H1 (cell line): Measurements from ENCODE around the gene ZSCAN21. TPM values are rescaled to one million over a fixed set of nuclear protein-coding genes. Genes with fewer than 3 reads are reported as not detected.

Experiments
- CTCF ChIA-PET: fragments of 300-600 bp; sonication (Branson Sonifier 250); formaldehyde crosslinking; loops from one replicate; lab custom pipeline; 2021; ENCODE audit not compliant: partially characterized antibody; lab: Charles Lee
- POLR2A ChIA-PET: fragments of 300-600 bp; sonication (Branson Sonifier 250); formaldehyde crosslinking; loops from one replicate; lab custom pipeline; 2021; ENCODE audit warnings: inconsistent platforms; ENCODE audit not compliant: partially characterized antibody; lab: Charles Lee
- DNase-seq, 2 experiments: peaks; one replicate each; pipeline versions ENCODE4 v3.0.0 to v3.0.0-alpha.2; 2010 to 2022; ENCODE audit warnings: low spot score in 2 of 2, low read depth in 1 of 2, mixed read lengths in 1 of 2
- FAIRE-seq: peaks from 2 replicates; lab custom pipeline; 2011; peaks lifted over from hg19 to GRCh38; lab: Jason Lieb, UNC
- H2AFZ ChIP-seq: 2 replicates; pipeline ENCODE4 v1.8.1; 2012; ENCODE audit warnings: low read length, inconsistent platforms
- H2AK5ac ChIP-seq: 2 replicates; pipeline ENCODE4 v1.6.1; 2013; ENCODE audit warnings: low read depth, low read length
- H2BK120ac ChIP-seq: replicated peaks from 2 replicates; pipeline ENCODE3; 2013; ENCODE audit warnings: low read depth, low read length, inconsistent platforms
- H2BK12ac ChIP-seq: 2 replicates; pipeline ENCODE4 v1.6.1; 2013; ENCODE audit warnings: low read depth, low read length
- H2BK15ac ChIP-seq: 2 replicates; pipeline ENCODE4 v1.6.1; 2013; ENCODE audit warnings: low read length
- H2BK20ac ChIP-seq: 2 replicates; pipeline ENCODE4 v1.6.1; 2013; ENCODE audit warnings: low read length
- H2BK5ac ChIP-seq: 2 replicates; pipeline ENCODE4 v1.6.1; 2013; ENCODE audit warnings: low read depth, low read length
- H3K14ac ChIP-seq: 2 replicates; pipeline ENCODE4 v1.6.1; 2013; ENCODE audit warnings: inconsistent platforms; ENCODE audit not compliant: insufficient read length
- H3K18ac ChIP-seq: 2 replicates; pipeline ENCODE4 v1.6.1; 2013; ENCODE audit warnings: low read length; ENCODE audit errors: extremely low read depth
- H3K23ac ChIP-seq: 2 replicates; pipeline ENCODE4 v1.6.1; 2013; ENCODE audit warnings: inconsistent platforms; ENCODE audit not compliant: insufficient read length
- H3K23me2 ChIP-seq: 2 replicates; pipeline ENCODE4 v1.6.1; 2013; ENCODE audit warnings: low read depth, low read length
- H3K27ac ChIP-seq: 2 replicates; pipeline ENCODE4 v1.6.1; 2011; ENCODE audit warnings: low read depth, low read length, inconsistent platforms
- H3K27me3 ChIP-seq, 4 experiments: replicated peaks in 1 of 4; 1 replicate in 1 of 4; 2 replicates in 3 of 4; pipeline versions ENCODE4 v1.6.1 to v1.8.1; 2011 to 2013; ENCODE audit warnings: low read length in 3 of 4, mild to moderate bottlenecking in 3 of 4, inconsistent platforms in 2 of 4, mixed read lengths in 2 of 4, moderate library complexity in 1 of 4; ENCODE audit not compliant: control insufficient read depth in 3 of 4, insufficient read depth in 3 of 4; ENCODE audit errors: extremely low read depth in 1 of 4
- H3K36me3 ChIP-seq, 4 experiments: 2 replicates each; pipeline versions ENCODE4 v1.6.1 to v1.8.1; 2011 to 2013; ENCODE audit warnings: mild to moderate bottlenecking in 4 of 4, low read length in 3 of 4, moderate library complexity in 2 of 4, control low read depth in 1 of 4, inconsistent platforms in 1 of 4; ENCODE audit not compliant: insufficient read depth in 4 of 4, control insufficient read depth in 2 of 4
- H3K4ac ChIP-seq: replicated peaks from 2 replicates; pipeline ENCODE3; 2013; ENCODE audit warnings: low read length, low read depth, mixed read lengths, inconsistent platforms; ENCODE audit not compliant: insufficient read length
- H3K4me1 ChIP-seq, 4 experiments: replicated peaks in 1 of 4; 1 replicate in 1 of 4; 2 replicates in 3 of 4; pipeline versions ENCODE4 v1.6.1 to v1.8.1; 2011 to 2013; ENCODE audit warnings: low read length in 3 of 4, inconsistent platforms in 2 of 4, mixed read lengths in 1 of 4; ENCODE audit not compliant: insufficient read depth in 4 of 4, control insufficient read depth in 3 of 4
- H3K4me2 ChIP-seq, 2 experiments: 2 replicates each; pipeline versions ENCODE4 v1.6.1 to v1.8.1; 2011 to 2013; ENCODE audit warnings: low read depth in 2 of 2, low read length in 2 of 2, control low read depth in 1 of 2, inconsistent platforms in 1 of 2, mild to moderate bottlenecking in 1 of 2; ENCODE audit not compliant: insufficient read depth in 1 of 2
- H3K4me3 ChIP-seq, 4 experiments: fragments of 200-600, 300-600 bp in 1 of 4; sonication (generic), shearing (Covaris generic), sonication (Bioruptor Twin) in 1 of 4; 2 replicates each; pipeline versions ENCODE4 v1.5.1 to v1.8.1; 2011 to 2016; ENCODE audit warnings: low read length in 4 of 4, low read depth in 3 of 4, control low read depth in 2 of 4, inconsistent platforms in 2 of 4, mild to moderate bottlenecking in 2 of 4, mixed read lengths in 1 of 4, moderate library complexity in 1 of 4; ENCODE audit not compliant: insufficient read depth in 2 of 4; ENCODE audit errors: extremely low read depth in 1 of 4
- H3K56ac ChIP-seq: replicated peaks from 2 replicates; pipeline ENCODE3; 2013; ENCODE audit warnings: low read depth, mild to moderate bottlenecking, mixed read lengths, low read length, inconsistent platforms; ENCODE audit not compliant: insufficient read length
- H3K79me1 ChIP-seq: 2 replicates; pipeline ENCODE4 v1.6.1; 2013; ENCODE audit warnings: low read depth, low read length, control low read depth
- H3K79me2 ChIP-seq, 2 experiments: 2 replicates each; pipeline versions ENCODE4 v1.6.1 to v1.8.1; 2012 to 2013; ENCODE audit warnings: low read length in 2 of 2, mild to moderate bottlenecking in 2 of 2, inconsistent platforms in 1 of 2; ENCODE audit not compliant: insufficient read depth in 2 of 2, control insufficient read depth in 1 of 2
- H3K9ac ChIP-seq, 4 experiments: replicated peaks in 1 of 4; 1 replicate in 1 of 4; 2 replicates in 3 of 4; pipeline versions ENCODE4 v1.6.1 to v1.8.1; 2011 to 2013; ENCODE audit warnings: low read depth in 3 of 4, low read length in 3 of 4, control low read depth in 2 of 4, mild to moderate bottlenecking in 2 of 4, moderate library complexity in 2 of 4, inconsistent platforms in 1 of 4; ENCODE audit errors: extremely low read depth in 1 of 4
- H3K9me3 ChIP-seq, 2 experiments: 2 replicates each; pipeline versions ENCODE4 v1.6.1 to v1.8.1; 2012 to 2013; ENCODE audit warnings: mild to moderate bottlenecking in 2 of 2, moderate library complexity in 2 of 2, control low read depth in 1 of 2, inconsistent platforms in 1 of 2, low read depth in 1 of 2, low read length in 1 of 2, mixed read lengths in 1 of 2; ENCODE audit not compliant: insufficient read depth in 2 of 2
- H4K20me1 ChIP-seq, 2 experiments: replicated peaks in 1 of 2; 2 replicates each; pipeline versions ENCODE3 to v1.8.1; 2011 to 2013; ENCODE audit warnings: inconsistent platforms in 2 of 2, low read length in 2 of 2, mild to moderate bottlenecking in 1 of 2; ENCODE audit not compliant: insufficient read depth in 2 of 2, control insufficient read depth in 1 of 2
- H4K5ac ChIP-seq: 2 replicates; pipeline ENCODE4 v1.6.1; 2013; ENCODE audit warnings: low read length, low read depth, mixed read lengths, inconsistent platforms; ENCODE audit not compliant: insufficient read length
- H4K8ac ChIP-seq: 2 replicates; pipeline ENCODE4 v1.8.0; 2013; ENCODE audit warnings: mild to moderate bottlenecking, moderate library complexity, low read length, inconsistent platforms; ENCODE audit not compliant: insufficient read depth; ENCODE audit errors: extremely low read depth
- H4K91ac ChIP-seq: replicated peaks from 2 replicates; pipeline ENCODE3; 2013; ENCODE audit warnings: low read length, mixed read lengths, inconsistent platforms; ENCODE audit not compliant: insufficient read length
- ATF3 ChIP-seq: IDR thresholded peaks from 2 replicates; pipeline ENCODE4 v1.6.1; 2011; ENCODE audit warnings: low read depth, mild to moderate bottlenecking, low read length; ENCODE audit not compliant: insufficient read depth
- CEBPB ChIP-seq: IDR thresholded peaks from 2 replicates; pipeline ENCODE4 v1.6.1; 2012; ENCODE audit warnings: low read depth, low read length
- WGBS, 2 experiments: shearing (Covaris generic) in 1 of 2; methylation state at CpG; one replicate each; pipeline versions ENCODE4 v1.1.6 to v1.1.7; 2013 to 2015; ENCODE audit warnings: low lambda C conversion rate in 2 of 2, mixed read lengths in 2 of 2, inconsistent platforms in 1 of 2, low coverage in 1 of 2, missing lambda C conversion rate in 1 of 2; ENCODE audit not compliant: insufficient replicate concordance in 2 of 2, insufficient coverage in 1 of 2, insufficient read length in 1 of 2; ENCODE audit errors: extremely low coverage in 1 of 2, missing lambda C conversion rate in 1 of 2; 5-methylcytosine and 5-hydroxymethylcytosine counted together
- polyA plus RNA-seq, 7 experiments: library from polyadenylated mRNA; depleted of rRNA in 3 of 7; stranded (reverse) in 5 of 7; unstranded in 2 of 7; fragments of >200 nt in 5 of 7; fragments of 200-250 nt in 2 of 7; gene quantifications; 1 replicate in 5 of 7; 2 replicates in 1 of 7; 4 replicates in 1 of 7; pipeline versions ENCODE4 v1.2.1 to v1.2.3, GENCODE V29; 2011 to 2013; ENCODE audit warnings: missing spikeins in 2 of 7, mixed read lengths in 2 of 7
- total RNA-seq: library from RNA; stranded (reverse); fragmentation: NEBNext Ultra II Directional; extraction: Animal tissue kit (Norgen Biotek cat#: 25700); gene quantifications from 2 replicates; pipeline ENCODE4 v1.2.1, GENCODE V29; 2021

The ZSCAN21 gene
- total and polyA plus RNA-seq, 2 of the 8 experiments (the other 6 are each of a cell fraction or from before 2014, with no cell fraction given), result 15.4 to 26.1 TPM

GRCh38 chr7:100017875-100018274, 31.7 kb upstream of the ZSCAN21 start:
- Histone ChIP-seq H3K4me2 (no peak overlapping the region; a peak in 1 of 4 replicates), H2BK15ac (no peak overlapping the region), H2BK120ac (no peak overlapping the region), H2BK5ac (no peak overlapping the region), H2BK20ac (no peak overlapping the region), H3K4me3 (no peak overlapping the region), H4K8ac (no peak overlapping the region), H3K4me1 (peaks cover 0 to 4% (median 1%) of the 10 kb centered on the region in 4 experiments; a peak in 3 of 7 replicates), H4K91ac (no peak overlapping the region), H3K23ac (no peak overlapping the region), H3K27me3 (no peaks in the 10 kb centered on the region), H4K20me1 (peaks cover 4 to 8% of the 10 kb centered on the region in 2 experiments), H3K9ac (no peak overlapping the region), H3K4ac (no peak overlapping the region), H3K56ac (no peak overlapping the region), H3K18ac (no peak overlapping the region), H4K5ac (no peak overlapping the region), H3K36me3 (peaks cover 0 to 10% (median 2%) of the 10 kb centered on the region in 4 experiments; a peak in 4 of 8 replicates), H3K79me1 (peaks cover 12% of the 10 kb centered on the region), H2AK5ac (no peak overlapping the region), H3K9me3 (no peaks in the 10 kb centered on the region), H2BK12ac (no peak overlapping the region), H3K23me2 (peaks cover 9% of the 10 kb centered on the region), H2AFZ (no peak overlapping the region), H3K14ac (no peak overlapping the region), H3K79me2 (peaks cover 20 to 62% of the 10 kb centered on the region in 2 experiments), H3K27ac (no peak overlapping the region)
- TF ChIP-seq CEBPB, result no peak
- TF ChIP-seq ATF3, result no peak
- FAIRE-seq, result no peak
- DNase-seq, result no peak
- ChIA-PET CTCF (interaction anchor here (0.7 to 9.7 kb wide), 6 partner anchors 9 to 89 kb away, joined by 3 to 99 read pairs (median 4); no protein-coding TSS in a partner anchor), POLR2A (interaction anchor here (1.1 to 7.4 kb wide), 5 partner anchors 12 to 46 kb away, joined by 3 to 47 read pairs (median 3); partner anchors contain the start of gene ZSCAN21)
- WGBS, 2 experiments, result 94% methylated on average over 5 of the region's 5 CpGs; no CpG with 5 or more reads in 1 of the 2 experiments
